GM23338 (cell line): Measurements from ENCODE around the gene ARPC5. TPM values are rescaled to one million over a fixed set of nuclear protein-coding genes. Genes with fewer than 3 reads are reported as not detected.

Experiments
- ATAC-seq: fragments of 200-7000 bp; cut with Tn5 transposase; 3 replicates; pipeline ENCODE4 v1.9.1; 2020
- DNase-seq: peaks from one replicate; pipeline ENCODE4 v3.0.0-alpha.2; 2015; ENCODE audit warnings: low spot score
- H2AFZ ChIP-seq: fragments of 200-600 bp; sonication (generic); 2 replicates; pipeline ENCODE4 v1.8.0; 2016; ENCODE audit warnings: antibody characterized with exemption, mild to moderate bottlenecking, moderate library complexity
- H3F3A ChIP-seq: fragments of 200-600 bp; sonication (generic); replicated peaks from 2 replicates; pipeline ENCODE4 v1.8.0; 2017; ENCODE audit warnings: antibody characterized with exemption, mixed run types, low read depth
- H3K27ac ChIP-seq: fragments of 200-600 bp; sonication (generic); 2 replicates; pipeline ENCODE4 v1.6.1; 2016; ENCODE audit warnings: low read depth
- H3K27me3 ChIP-seq: fragments of 200-600 bp; sonication (generic); 2 replicates; pipeline ENCODE4 v1.8.0; 2016; ENCODE audit warnings: mild to moderate bottlenecking, mixed run types, moderate library complexity; ENCODE audit not compliant: insufficient read depth
- H3K36me3 ChIP-seq: fragments of 200-600 bp; sonication (generic); 2 replicates; pipeline ENCODE4 v1.8.0; 2016; ENCODE audit warnings: mild to moderate bottlenecking; ENCODE audit not compliant: insufficient read depth
- H3K4me1 ChIP-seq: fragments of 200-600 bp; sonication (generic); 2 replicates; pipeline ENCODE4 v1.8.0; 2016; ENCODE audit warnings: mild to moderate bottlenecking, moderate library complexity; ENCODE audit not compliant: insufficient read depth
- H3K4me2 ChIP-seq: fragments of 200-600 bp; sonication (generic); 2 replicates; pipeline ENCODE4 v1.7.1; 2017; ENCODE audit warnings: mixed run types
- H3K4me3 ChIP-seq: fragments of 200-600 bp; sonication (generic); 2 replicates; pipeline ENCODE4 v1.6.1; 2016; ENCODE audit warnings: mixed run types
- H3K79me2 ChIP-seq: fragments of 200-600 bp; sonication (generic); replicated peaks from 2 replicates; pipeline ENCODE4 v1.8.0; 2017; ENCODE audit warnings: mild to moderate bottlenecking; ENCODE audit not compliant: insufficient read depth
- H3K9me2 ChIP-seq: fragments of 200-600 bp; sonication (generic); 2 replicates; pipeline ENCODE4 v1.8.0; 2017; ENCODE audit not compliant: insufficient read depth
- H4K20me1 ChIP-seq: fragments of 200-600 bp; sonication (generic); replicated peaks from 2 replicates; pipeline ENCODE4 v1.8.0; 2017; ENCODE audit warnings: mild to moderate bottlenecking; ENCODE audit not compliant: insufficient read depth
- H3K27ac Mint-ChIP-seq: 2 replicates; pipeline ENCODE4 v1.8.0; 2020; ENCODE audit warnings: inconsistent platforms, mild to moderate bottlenecking, moderate library complexity, mixed read lengths
- H3K27me3 Mint-ChIP-seq: 3 replicates; pipeline ENCODE4 v1.8.0; 2022; ENCODE audit warnings: low read depth, mild to moderate bottlenecking, moderate library complexity, mixed read lengths, inconsistent platforms; ENCODE audit not compliant: insufficient read depth, poor library complexity
- H3K36me3 Mint-ChIP-seq: 3 replicates; pipeline ENCODE4 v1.8.0; 2021; ENCODE audit warnings: low read depth, mild to moderate bottlenecking, inconsistent platforms, moderate library complexity, mixed read lengths
- H3K4me1 Mint-ChIP-seq: 3 replicates; pipeline ENCODE4 v1.8.0; 2020; ENCODE audit warnings: mild to moderate bottlenecking, inconsistent platforms, mixed read lengths
- H3K4me3 Mint-ChIP-seq: 3 replicates; pipeline ENCODE4 v1.8.0; 2021; ENCODE audit warnings: moderate library complexity, mild to moderate bottlenecking, inconsistent platforms, mixed read lengths
- H3K9me3 Mint-ChIP-seq: 3 replicates; pipeline ENCODE4 v1.8.0; 2020; ENCODE audit warnings: moderate library complexity, mild to moderate bottlenecking, inconsistent platforms, mixed read lengths
- CREB1 ChIP-seq: fragments of 250-450 bp; sonication (Bioruptor Pico); IDR thresholded peaks from 2 replicates; pipeline ENCODE4 v1.5.0; 2020; ENCODE audit warnings: low read depth, mild to moderate bottlenecking, moderate library complexity
- CTCF ChIP-seq, 2 experiments: fragments of 200-600 bp in 1 of 2; sonication (generic) in 1 of 2; conservative IDR thresholded peaks; 2 replicates each; pipeline versions ENCODE4 v1.5.1 to v1.6.1; 2016 to 2017; ENCODE audit warnings: antibody characterized with exemption in 2 of 2, low read depth in 2 of 2, mild to moderate bottlenecking in 2 of 2, moderate library complexity in 1 of 2
- ETS1 ChIP-seq: IDR thresholded peaks from 2 replicates; pipeline ENCODE4 v1.6.1; 2016; ENCODE audit warnings: antibody characterized with exemption
- EZH2 ChIP-seq: fragments of 200-600 bp; sonication (generic); IDR thresholded peaks from one replicate; pipeline ENCODE4 v1.8.0; 2017; ENCODE audit warnings: antibody characterized with exemption, mild to moderate bottlenecking, low read depth; ENCODE audit not compliant: unreplicated experiment
- EZH2phosphoT487 ChIP-seq: fragments of 200-600 bp; sonication (generic); IDR thresholded peaks from one replicate; pipeline ENCODE4 v1.8.1; 2018; ENCODE audit warnings: antibody characterized with exemption; ENCODE audit not compliant: unreplicated experiment
- JUNB ChIP-seq: IDR thresholded peaks from one replicate; pipeline ENCODE4 v1.6.1; 2016; ENCODE audit warnings: antibody characterized with exemption; ENCODE audit not compliant: unreplicated experiment
- NANOG ChIP-seq: IDR thresholded peaks from 2 replicates; pipeline ENCODE4 v1.6.1; 2016; ENCODE audit warnings: antibody characterized with exemption, borderline replicate concordance
- POLR2AphosphoS5 ChIP-seq: IDR thresholded peaks from 2 replicates; pipeline ENCODE4 v1.6.1; 2016; ENCODE audit warnings: antibody characterized with exemption, low read depth
- REST ChIP-seq: IDR thresholded peaks from one replicate; pipeline ENCODE4 v1.6.1; 2018; ENCODE audit warnings: antibody characterized with exemption; ENCODE audit not compliant: unreplicated experiment
- STAT1 ChIP-seq: IDR thresholded peaks from one replicate; pipeline ENCODE4 v1.6.1; 2016; ENCODE audit warnings: antibody characterized with exemption; ENCODE audit not compliant: unreplicated experiment
- ZNF114 ChIP-seq: fragments of 250-450 bp; sonication (Bioruptor Pico); IDR thresholded peaks from 2 replicates; pipeline ENCODE4 v1.5.0; 2020; ENCODE audit warnings: mild to moderate bottlenecking, moderate library complexity
- ZNF331 ChIP-seq: fragments of 250-450 bp; sonication (Bioruptor Pico); IDR thresholded peaks from 2 replicates; pipeline ENCODE4 v1.5.0; 2020; ENCODE audit warnings: low read depth, mild to moderate bottlenecking, moderate library complexity
- ZNF462 ChIP-seq: fragments of 250-450 bp; sonication (Bioruptor Pico); IDR thresholded peaks from 2 replicates; pipeline ENCODE4 v1.5.0; 2020; ENCODE audit warnings: mild to moderate bottlenecking, moderate library complexity
- polyA plus RNA-seq: library from polyadenylated mRNA; unstranded; fragments of >200 nt; fragmentation: Nextera tagmentation; extraction: Ambion mirVana; gene quantifications from 2 replicates; pipeline ENCODE4 v1.2.1, GENCODE V29; 2016
- total RNA-seq: library from RNA; depleted of rRNA; stranded (reverse); fragments of >200 nt; shearing (Covaris generic); gene quantifications from 2 replicates; pipeline ENCODE4 v1.2.3, GENCODE V29; 2014

Gene ARPC5
- total and polyA plus RNA-seq, 2 experiments from 2014 or later, result 75.4 to 98.9 TPM

GRCh38 chr1:183577897-183578465 lies 57.6 kb downstream of the ARPC5 start:
- Histone ChIP-seq H3K4me3 (no peak overlapping the region), H4K20me1 (no peaks in the 10 kb centered on the region), H3K9me2 (no peaks in the 10 kb centered on the region), H2AFZ (no peak overlapping the region), H3K27me3 (no peaks in the 10 kb centered on the region), H3K4me1 (peaks cover 5% of the 10 kb centered on the region), H3K4me2 (no peak overlapping the region), H3K36me3 (no peaks in the 10 kb centered on the region), H3F3A (no peaks in the 10 kb centered on the region), H3K27ac (no peak overlapping the region), H3K79me2 (no peaks in the 10 kb centered on the region)
- no peak for DNase-seq
- H3K9me3 Mint-ChIP-seq, result no peaks in the 10 kb centered on the region
- H3K4me1 Mint-ChIP-seq, result no peaks in the 10 kb centered on the region
- no peak for ATAC-seq
- no peak overlapping the region for H3K27ac Mint-ChIP-seq
- H3K4me3 Mint-ChIP-seq, result no peak overlapping the region
- H3K36me3 Mint-ChIP-seq, result no peaks in the 10 kb centered on the region
- TF ChIP-seq ETS1 (no peak), EZH2 (no peak), ZNF114 (CRISPR knock-in tag) (no peak), CREB1 (CRISPR knock-in tag) (no peak), EZH2phosphoT487 (no peak), JUNB (no peak), NANOG (no peak), POLR2AphosphoS5 (no peak), CTCF (conservative IDR thresholded peaks at IDR 0.05; ENCODE audit: low read depth in 2 of 2) (no peak), REST (no peak), ZNF462 (CRISPR knock-in tag) (no peak), ZNF331 (CRISPR knock-in tag) (no peak), STAT1 (no peak)
- peaks cover 15% of the 10 kb centered on the region for H3K27me3 Mint-ChIP-seq
